Activated CD4-positive, alpha-beta memory T cell treated with anti-CD3 and anti-CD28 coated beads for 36 hours (primary cell): ENCODE measurements around the gene TOP1. TPM values are rescaled to one million over a fixed set of nuclear protein-coding genes. Genes with fewer than 3 reads are reported as not detected.

Source experiments
- CTCF ChIA-PET: fragments of 350-600 bp; sonication (Branson Sonifier 250); formaldehyde crosslinking; loops from one replicate; lab custom pipeline; 2021; ENCODE audit warnings: antibody characterized with exemption, inconsistent platforms; lab: Charles Lee
- POLR2A ChIA-PET: fragments of 350-600 bp; sonication (Branson Sonifier 250); formaldehyde crosslinking; loops from one replicate; lab custom pipeline; 2021; ENCODE audit warnings: antibody characterized with exemption; lab: Charles Lee
- DNase-seq: peaks from one replicate; pipeline ENCODE4 v3.0.0-alpha.2; 2020
- H3K27ac Mint-ChIP-seq: one replicate; pipeline ENCODE4 v1.8.0; 2021; ENCODE audit warnings: mixed read lengths
- H3K27me3 Mint-ChIP-seq: one replicate; pipeline ENCODE4 v1.8.0; 2021; ENCODE audit warnings: mixed read lengths
- H3K36me3 Mint-ChIP-seq: one replicate; pipeline ENCODE4 v1.8.0; 2021; ENCODE audit warnings: mixed read lengths
- H3K4me1 Mint-ChIP-seq: one replicate; pipeline ENCODE4 v1.8.0; 2021; ENCODE audit warnings: low read depth, mixed read lengths
- H3K4me3 Mint-ChIP-seq: one replicate; pipeline ENCODE4 v1.8.0; 2021; ENCODE audit warnings: mild to moderate bottlenecking, mixed read lengths
- H3K9me3 Mint-ChIP-seq: one replicate; pipeline ENCODE4 v1.8.0; 2021; ENCODE audit warnings: mixed read lengths
- intact Hi-C: fragments of 100-400 bp; cut with micrococcal nuclease; formaldehyde crosslinking; loops from one replicate; pipeline ENCODE4 v1.15.1; 2023
- total RNA-seq, 2 experiments: library from RNA; stranded (reverse); gene quantifications; one replicate each; pipeline ENCODE4 v1.2.3, GENCODE V29; 2021

Gene TOP1
- total RNA-seq, 2 experiments from 2014 or later, result 128 TPM

- peak overlapping the region; percentile 87 for H3K27ac Mint-ChIP-seq
- intact Hi-C loops, result loop anchor here (5.0 kb wide), 1 partner anchor 108 kb away; no protein-coding TSS in a partner anchor
- no peak for DNase-seq
- POLR2A ChIA-PET, result interaction anchor here (1.5 kb wide), 1 partner anchor 18 kb away, joined by 4 read pairs; no protein-coding TSS in a partner anchor
- H3K9me3 Mint-ChIP-seq, result peaks cover 8% of the 10 kb centered on the region
- H3K27me3 Mint-ChIP-seq, result no peaks in the 10 kb centered on the region
- H3K4me1 Mint-ChIP-seq, result peaks cover 94% of the 10 kb centered on the region
- H3K36me3 Mint-ChIP-seq, result peaks cover 14% of the 10 kb centered on the region
- no peak overlapping the region for H3K4me3 Mint-ChIP-seq
- CTCF ChIA-PET, result interaction anchor here (2.5 to 3.5 kb wide), 2 partner anchors 45 to 59 kb away, joined by 12 to 13 read pairs; no protein-coding TSS in a partner anchor
These were observed 20.8 kb downstream of the TOP1 start for GRCh38 chr20:41049451-41049850.

GRCh38 chr20:41050361-41051008, 21.9 kb downstream of the TOP1 start:
- ChIA-PET CTCF (interaction anchor here (1.0 to 3.5 kb wide), 2 partner anchors 11 to 44 kb away, joined by 4 to 12 read pairs; no protein-coding TSS in a partner anchor), POLR2A (interaction anchor here (1.5 kb wide), 1 partner anchor 19 kb away, joined by 4 read pairs; no protein-coding TSS in a partner anchor)
- no peak overlapping the region for H3K27ac Mint-ChIP-seq
- no peak overlapping the region for H3K4me3 Mint-ChIP-seq
- no peaks in the 10 kb centered on the region for H3K27me3 Mint-ChIP-seq
- peaks cover 95% of the 10 kb centered on the region for H3K4me1 Mint-ChIP-seq
- peaks cover 8% of the 10 kb centered on the region for H3K9me3 Mint-ChIP-seq
- peaks cover 23% of the 10 kb centered on the region for H3K36me3 Mint-ChIP-seq
- DNase-seq, result no peak
- intact Hi-C loops, result no loop called here

GRCh38 chr20:41051009-41051825, 22.6 kb downstream of the TOP1 start:
- H3K4me3 Mint-ChIP-seq, result no peak overlapping the region
- DNase-seq, result no peak
- CTCF ChIA-PET, result interaction anchor here (1.0 to 3.5 kb wide), 5 partner anchors 11 to 84 kb away, joined by 3 to 12 read pairs (median 4); no protein-coding TSS in a partner anchor
- POLR2A ChIA-PET, result no interaction called here
- peaks cover 96% of the 10 kb centered on the region for H3K4me1 Mint-ChIP-seq
- peaks cover 29% of the 10 kb centered on the region for H3K36me3 Mint-ChIP-seq
- peak overlapping the region; percentile 35 for H3K27ac Mint-ChIP-seq
- intact Hi-C loops, result no loop called here
- peaks cover 8% of the 10 kb centered on the region for H3K9me3 Mint-ChIP-seq
- H3K27me3 Mint-ChIP-seq, result no peaks in the 10 kb centered on the region

GRCh38 chr20:41052742-41053419, 24.3 kb downstream of the TOP1 start:
- POLR2A ChIA-PET, result interaction anchor here (0.7 kb wide), 2 partner anchors 30 to 60 kb away, joined by 3 read pairs; no protein-coding TSS in a partner anchor
- H3K4me3 Mint-ChIP-seq, result no peak overlapping the region
- H3K27me3 Mint-ChIP-seq, result no peaks in the 10 kb centered on the region
- peaks cover 8% of the 10 kb centered on the region for H3K9me3 Mint-ChIP-seq
- DNase-seq, result no peak
- CTCF ChIA-PET, result interaction anchor here (0.7 to 1.9 kb wide), 2 partner anchors 23 to 62 kb away, joined by 4 to 9 read pairs; no protein-coding TSS in a partner anchor
- peaks cover 88% of the 10 kb centered on the region for H3K4me1 Mint-ChIP-seq
- peaks cover 29% of the 10 kb centered on the region for H3K36me3 Mint-ChIP-seq
- H3K27ac Mint-ChIP-seq, result no peak overlapping the region
- intact Hi-C loops, result no loop called here

- Mint-ChIP-seq H3K4me3 (no peak overlapping the region), H3K36me3 (peaks cover 29% of the 10 kb centered on the region), H3K27ac (no peak overlapping the region), H3K9me3 (peaks cover 8% of the 10 kb centered on the region), H3K27me3 (no peaks in the 10 kb centered on the region), H3K4me1 (peaks cover 87% of the 10 kb centered on the region)
- DNase-seq, result peak; percentile 19
- POLR2A ChIA-PET, result no interaction called here
- intact Hi-C loops, result no loop called here
- CTCF ChIA-PET, result interaction anchor here (1.1 kb wide), 1 partner anchor 64 kb away, joined by 5 read pairs; no protein-coding TSS in a partner anchor
These were observed 25.6 kb downstream of the TOP1 start for GRCh38 chr20:41054070-41054846.

GRCh38 chr20:41054847-41055230, 26.2 kb downstream of the TOP1 start:
- peaks cover 8% of the 10 kb centered on the region for H3K9me3 Mint-ChIP-seq
- H3K36me3 Mint-ChIP-seq, result peaks cover 29% of the 10 kb centered on the region
- H3K4me3 Mint-ChIP-seq, result no peak overlapping the region
- no peaks in the 10 kb centered on the region for H3K27me3 Mint-ChIP-seq
- ChIA-PET CTCF (interaction anchor here (1.1 kb wide), 1 partner anchor 64 kb away, joined by 5 read pairs; no protein-coding TSS in a partner anchor), POLR2A (no interaction called here)
- no peak for DNase-seq
- H3K27ac Mint-ChIP-seq, result peak overlapping the region; percentile 20
- H3K4me1 Mint-ChIP-seq, result peaks cover 83% of the 10 kb centered on the region
- intact Hi-C loops, result no loop called here

GRCh38 chr20:41055679-41056078, 27.1 kb downstream of the TOP1 start:
- H3K4me3 Mint-ChIP-seq, result no peak overlapping the region

GRCh38 chr20:41057999-41058673, 29.5 kb downstream of the TOP1 start:
- Mint-ChIP-seq H3K9me3 (peaks cover 8% of the 10 kb centered on the region), H3K27me3 (no peaks in the 10 kb centered on the region), H3K36me3 (peaks cover 41% of the 10 kb centered on the region), H3K27ac (peak overlapping the region; percentile 26), H3K4me3 (no peak overlapping the region), H3K4me1 (peaks cover 64% of the 10 kb centered on the region)
- DNase-seq, result peak; percentile 52
- intact Hi-C loops, result loop anchor here (1.0 to 2.0 kb wide), 3 partner anchors 12 to 19 kb away; no protein-coding TSS in a partner anchor
- ChIA-PET CTCF (interaction anchor here (1.2 to 3.7 kb wide), 3 partner anchors 51 to 70 kb away, joined by 3 to 19 read pairs (median 3); no protein-coding TSS in a partner anchor), POLR2A (interaction anchor here (1.1 kb wide), 1 partner anchor 26 kb away, joined by 3 read pairs; no protein-coding TSS in a partner anchor)

More at GRCh38 chr20:41055679-41056078, 27.1 kb downstream of the TOP1 start:
- peaks cover 29% of the 10 kb centered on the region for H3K36me3 Mint-ChIP-seq
- POLR2A ChIA-PET, result no interaction called here
- no peak overlapping the region for H3K27ac Mint-ChIP-seq
- peaks cover 77% of the 10 kb centered on the region for H3K4me1 Mint-ChIP-seq
- intact Hi-C loops, result no loop called here
- no peaks in the 10 kb centered on the region for H3K27me3 Mint-ChIP-seq
- H3K9me3 Mint-ChIP-seq, result peaks cover 8% of the 10 kb centered on the region
- CTCF ChIA-PET, result no interaction called here
- no peak for DNase-seq

- ChIA-PET POLR2A (interaction anchor here (0.7 kb wide), 1 partner anchor 221 kb away, joined by 4 read pairs; no protein-coding TSS in a partner anchor), CTCF (interaction anchor here (1.2 to 3.7 kb wide), 2 partner anchors 52 to 68 kb away, joined by 3 to 19 read pairs; no protein-coding TSS in a partner anchor)
- Mint-ChIP-seq H3K27me3 (no peaks in the 10 kb centered on the region), H3K36me3 (peaks cover 41% of the 10 kb centered on the region), H3K4me1 (peaks cover 65% of the 10 kb centered on the region), H3K27ac (peak overlapping the region; percentile 26), H3K9me3 (peaks cover 4% of the 10 kb centered on the region), H3K4me3 (no peak overlapping the region)
- intact Hi-C loops, result loop anchor here (1.0 to 2.0 kb wide), 3 partner anchors 13 to 20 kb away; no protein-coding TSS in a partner anchor
- DNase-seq, result no peak
These were observed 30.3 kb downstream of the TOP1 start for GRCh38 chr20:41058674-41059635.
